HS-27A (cell line): ENCODE results near the gene ZNF385B.
"Not testable (repeated sequence)": the region's sequence is repeated elsewhere in the genome, so short reads cannot be mapped to it uniquely, and the experiment has no call there.

Experiments used
- DNase-seq: peaks from one replicate; pipeline ENCODE4 v3.0.0-alpha.2; 2012; ENCODE audit warnings: low read depth, missing footprints

The ZNF385B gene

GRCh38 chr2:179861416-179862067 lies at the start of gene ZNF385B:
TSS of gene ZNF385B (minus strand) at chr2:179861612.
- no peak for DNase-seq

DNA sequence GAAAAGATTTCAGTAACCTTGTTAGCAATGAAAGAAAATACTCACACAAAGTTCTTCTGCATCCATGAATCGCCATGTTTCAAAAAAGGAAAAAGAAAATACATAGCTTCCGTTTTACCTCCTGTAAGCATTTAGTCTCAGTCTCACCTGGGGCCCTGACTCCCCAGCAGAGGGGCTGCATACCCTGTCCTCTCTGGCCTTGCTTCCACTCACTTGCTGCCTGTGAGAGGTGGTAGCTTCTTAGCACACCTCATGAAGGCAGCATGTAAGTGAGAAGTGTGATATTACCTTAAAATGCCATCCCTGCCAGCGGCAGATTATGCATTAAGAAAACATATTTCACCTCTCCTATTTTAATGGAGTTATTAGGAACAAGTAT lies 49.3 kb upstream of the ZNF385B start:
- DNase-seq = no peak

- no peak for DNase-seq
Measured at GRCh38 chr2:179909845-179910734, 48.7 kb upstream of the ZNF385B start.

DNA sequence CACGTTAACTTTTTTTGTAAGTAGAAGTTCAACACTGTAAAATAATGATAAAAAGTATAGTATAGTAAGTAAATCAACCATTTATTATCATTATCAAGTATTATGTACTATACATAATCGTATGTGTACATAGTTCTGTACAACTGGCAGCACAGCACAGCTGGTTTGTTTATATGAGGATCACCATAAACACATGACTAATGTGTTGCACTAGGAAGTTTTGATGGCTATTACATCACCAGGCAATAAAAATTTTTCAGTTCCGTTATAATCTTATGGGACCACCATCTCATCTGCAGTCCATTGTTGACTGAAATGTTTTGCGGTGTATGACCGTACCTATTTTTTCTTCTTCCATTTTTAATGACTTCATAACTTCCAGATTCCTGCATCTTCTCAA lies 39.2 kb upstream of the ZNF385B start:
- DNase-seq = no peak

- DNase-seq = no peak
Measured at GRCh38 chr2:179899666-179900065, 38.3 kb upstream of the ZNF385B start.

GRCh38 chr2:179898873-179899272 lies 37.5 kb upstream of the ZNF385B start:
- peak; percentile 8 for DNase-seq

- DNase-seq = no peak
Measured at GRCh38 chr2:179893616-179894015, 32.2 kb upstream of the ZNF385B start.

DNA sequence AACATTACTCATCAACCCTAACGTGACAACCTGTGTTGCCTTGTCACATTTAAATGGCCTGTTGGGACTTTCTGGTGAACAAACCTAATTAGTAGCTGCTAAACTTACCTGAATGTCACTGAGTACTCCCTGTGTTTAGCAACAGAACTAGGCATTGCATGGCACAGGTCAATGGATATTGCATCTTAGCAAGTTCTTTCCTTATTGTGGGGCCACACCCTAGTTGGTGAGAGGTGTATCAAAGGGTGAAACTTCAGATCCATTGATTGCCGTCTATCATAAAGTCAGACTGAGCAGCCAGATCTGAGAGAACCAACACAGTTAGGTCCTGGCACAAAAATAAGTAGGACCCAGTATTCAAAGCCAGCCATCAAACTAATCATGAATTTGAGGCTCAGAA lies 29.8 kb upstream of the ZNF385B start:
- DNase-seq = no peak

GRCh38 chr2:179890666-179891065 lies 29.3 kb upstream of the ZNF385B start:
- DNase-seq = no peak

DNA sequence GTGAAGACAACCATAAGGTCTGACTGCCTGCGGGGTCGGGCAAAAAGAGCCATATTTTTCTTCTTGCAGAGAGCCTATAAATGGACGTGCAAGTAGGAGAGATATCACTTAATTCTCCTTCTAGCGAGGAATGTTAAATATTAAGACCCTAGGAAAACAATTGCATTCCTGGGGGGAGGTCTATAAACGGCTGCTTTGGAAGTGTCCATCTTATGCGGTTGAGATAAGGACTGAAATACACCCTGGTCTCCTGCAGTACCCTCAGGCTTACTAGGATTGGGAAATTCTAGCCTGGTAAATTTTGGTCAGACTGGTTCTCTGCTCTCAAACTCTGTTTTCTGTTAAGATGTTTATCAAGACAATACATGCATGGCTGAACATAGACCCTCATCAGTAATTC lies 27.2 kb upstream of the ZNF385B start:
- DNase-seq = not testable (repeated sequence)

DNA sequence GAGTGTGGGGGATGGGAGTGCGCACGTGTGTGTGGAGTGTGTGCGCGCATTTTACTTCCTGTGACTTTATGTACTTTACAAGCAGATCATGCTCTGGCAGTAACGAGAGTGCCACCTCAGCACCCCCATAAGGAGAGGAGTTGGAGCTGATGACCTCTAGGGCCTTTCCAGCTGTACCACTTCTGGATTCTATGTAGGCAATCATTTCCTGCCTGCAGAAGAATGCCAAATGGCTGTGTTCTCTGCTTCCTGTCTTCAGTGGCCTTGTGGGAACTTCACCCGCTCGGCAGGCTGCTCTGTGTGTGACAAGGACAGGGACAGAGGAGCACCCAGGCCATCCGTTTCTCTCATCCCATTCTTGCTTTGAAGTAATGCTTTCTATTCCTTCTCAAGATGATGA lies 22.8 kb upstream of the ZNF385B start:
- no peak for DNase-seq

- DNase-seq = no peak
Measured at GRCh38 chr2:179882851-179883806, 21.7 kb upstream of the ZNF385B start.

DNA sequence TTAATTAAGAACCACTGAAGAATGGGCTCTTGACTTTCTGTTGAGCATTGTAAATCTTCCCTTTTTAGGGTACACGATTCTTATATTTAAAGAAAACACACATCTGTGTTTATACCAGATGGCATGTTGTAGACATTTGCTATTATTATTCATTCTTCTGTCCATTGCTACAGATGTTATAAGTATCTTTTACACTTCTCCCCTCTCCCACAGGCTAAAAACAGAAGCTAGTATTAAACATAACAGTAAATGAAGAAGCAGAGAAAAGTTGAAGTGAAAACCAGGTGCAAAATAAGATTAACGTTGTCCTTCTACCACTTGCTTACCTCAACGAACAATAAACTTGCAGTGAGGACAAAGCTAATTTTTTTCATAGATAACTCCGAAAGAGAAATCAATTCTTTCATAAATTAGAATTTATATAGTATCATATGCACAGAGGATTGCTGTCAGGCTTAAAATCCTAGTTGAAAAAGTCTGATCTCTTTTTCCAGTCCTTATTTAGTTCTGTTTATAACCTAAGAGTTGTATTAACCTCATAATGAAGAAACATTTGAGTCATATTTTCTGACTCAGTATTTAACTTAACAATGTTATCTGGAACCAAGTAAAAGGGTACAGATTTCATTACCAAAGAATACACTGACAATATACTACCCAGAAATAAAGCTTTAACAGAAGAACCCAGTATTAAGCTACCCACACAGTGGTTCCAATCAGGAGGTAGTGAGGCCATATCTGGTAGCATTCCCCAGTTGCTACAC lies 16.4 kb upstream of the ZNF385B start:
- DNase-seq = no peak

DNA sequence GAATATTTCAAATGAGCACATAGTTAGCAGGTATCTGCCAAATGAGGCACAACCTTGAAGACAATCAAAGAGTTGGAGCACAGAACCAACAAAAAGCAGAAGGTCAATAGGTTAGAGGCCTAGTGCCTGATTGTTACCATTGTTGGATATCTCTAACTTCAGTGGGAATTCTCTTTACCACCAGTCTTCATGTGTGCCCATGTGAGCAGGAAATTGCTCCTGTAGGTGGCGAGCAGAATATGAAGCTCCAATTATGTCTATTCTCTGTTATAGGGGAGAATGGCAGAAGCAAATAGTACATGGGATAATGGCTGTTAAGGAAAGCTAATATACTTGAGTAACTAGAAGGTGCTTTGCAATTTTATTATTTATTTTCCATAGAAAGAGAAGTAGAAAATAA lies 14.9 kb upstream of the ZNF385B start:
- no peak for DNase-seq

DNA sequence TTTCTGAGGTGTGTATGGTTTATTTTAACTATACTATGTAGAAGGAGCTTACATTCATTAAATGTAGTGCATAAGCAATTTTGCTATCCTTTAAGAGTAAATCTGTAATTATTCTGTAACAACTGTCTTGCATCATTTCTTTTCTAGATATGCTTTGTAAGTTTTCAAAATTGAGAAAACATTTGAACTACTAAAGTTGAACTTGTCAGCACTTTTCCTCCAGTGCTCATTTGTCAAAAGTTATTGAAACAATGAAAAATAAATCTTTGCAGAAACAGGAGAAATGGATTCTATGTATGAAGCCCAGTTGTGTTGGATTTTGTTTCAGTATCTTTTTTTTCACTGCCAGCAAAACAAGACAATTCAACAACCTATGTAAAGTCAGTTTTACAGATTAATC lies 14.5 kb upstream of the ZNF385B start:
- DNase-seq = no peak

DNA sequence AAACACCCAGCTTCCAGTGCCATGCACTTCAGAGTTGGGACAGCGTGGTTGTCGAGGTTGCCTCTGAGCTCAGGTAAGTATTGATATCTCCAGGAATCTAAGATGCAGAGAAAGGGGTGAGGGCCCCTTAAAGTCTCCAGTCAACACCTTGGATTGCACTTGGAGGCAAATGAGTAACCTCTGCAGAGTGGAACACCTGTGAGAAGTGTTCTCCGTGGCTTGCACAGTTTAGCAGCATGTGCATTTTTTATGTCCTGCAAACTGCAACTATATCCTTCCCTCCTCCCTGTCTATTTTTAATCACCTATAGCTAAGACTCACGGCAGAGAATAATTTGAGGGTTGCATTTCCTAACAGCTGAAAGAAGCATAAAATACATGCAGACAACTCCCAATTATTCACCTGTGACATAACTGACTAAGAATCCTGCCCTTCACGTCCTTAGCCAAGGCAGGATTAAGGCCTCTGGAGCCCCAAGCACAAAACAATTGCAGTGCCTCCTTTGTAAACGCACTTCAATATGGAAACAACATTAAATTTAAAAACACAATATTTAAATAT lies 1.6 kb upstream of the ZNF385B start:
- no peak for DNase-seq

DNA sequence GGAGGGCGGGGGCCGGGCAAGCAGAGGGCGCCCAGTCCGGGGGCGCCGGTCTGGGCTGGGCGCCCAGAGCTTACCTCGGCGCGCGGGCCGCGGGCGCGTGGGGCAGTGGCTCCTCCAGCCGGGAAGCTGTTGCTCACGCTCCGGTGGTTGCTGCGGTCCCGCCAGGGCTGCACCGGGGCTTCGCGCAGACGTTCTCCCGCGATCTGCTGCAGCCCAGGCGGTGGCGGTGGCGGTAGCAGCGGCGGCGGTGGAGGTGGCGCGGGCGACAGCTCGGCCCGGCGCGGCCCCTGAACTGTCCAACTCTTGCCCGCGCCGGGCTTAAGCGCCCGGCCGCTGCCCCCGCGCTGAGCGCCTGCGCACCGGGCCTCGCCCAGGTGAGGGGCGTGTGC lies 391 bp downstream of the ZNF385B start:
- no peak for DNase-seq

- no peak for DNase-seq
Measured at GRCh38 chr2:179860255-179861026, 971 bp downstream of the ZNF385B start.

- no peak for DNase-seq
Measured at GRCh38 chr2:179859523-179859922, 1.9 kb downstream of the ZNF385B start.

DNA sequence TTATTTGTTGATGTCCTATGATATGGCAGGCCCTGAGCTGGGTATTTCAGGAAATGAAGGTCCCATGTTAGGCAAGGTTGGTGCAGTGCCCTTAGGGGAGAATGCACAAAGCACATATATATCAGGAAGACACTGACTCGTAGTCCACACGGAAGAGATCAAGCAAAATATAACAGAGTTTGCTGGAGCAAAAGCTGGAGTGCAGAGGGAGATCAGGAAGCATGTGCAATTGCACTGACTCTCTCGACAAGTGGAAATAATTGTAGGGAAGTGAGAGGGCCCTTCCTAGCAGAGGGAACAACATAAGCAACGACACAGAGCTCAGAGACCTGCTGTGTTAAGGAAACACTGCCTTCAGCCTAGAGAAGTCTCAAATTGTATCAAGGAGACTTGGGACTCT lies 4.2 kb downstream of the ZNF385B start:
- DNase-seq = no peak

DNA sequence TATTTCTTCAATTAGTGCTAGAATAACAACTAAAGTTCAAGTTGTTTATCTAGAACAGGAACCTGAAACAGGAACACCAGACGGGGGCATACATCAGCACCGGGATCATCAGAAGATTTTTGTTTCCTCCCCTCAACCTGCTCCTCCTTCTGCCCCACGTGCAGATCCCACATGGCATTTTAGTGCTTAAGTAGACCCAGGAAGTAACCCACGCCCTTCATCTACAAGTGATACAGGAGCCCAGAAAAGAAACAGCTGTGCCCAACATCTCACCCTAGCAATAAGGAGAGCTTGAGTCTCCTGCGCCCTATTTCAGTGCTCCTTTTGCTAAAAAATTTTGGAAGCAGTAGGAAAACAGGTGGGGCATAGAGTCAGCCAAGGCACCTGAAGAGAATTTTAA lies 5.2 kb downstream of the ZNF385B start:
- DNase-seq = no peak
